PC-3 (cell line): ENCODE data around the gene PAX7.

Experiments used
- CTCF ChIP-seq: fragments of 300-600 bp; sonication (generic); conservative IDR thresholded peaks from 2 replicates; pipeline ENCODE4 v1.5.1; 2017; ENCODE audit warnings: antibody characterized with exemption, low read depth, mild to moderate bottlenecking, low read length
- EZH2phosphoT487 ChIP-seq: fragments of 300-600 bp; sonication (generic); IDR thresholded peaks from 2 replicates; pipeline ENCODE4 v1.6.1; 2018; ENCODE audit warnings: mild to moderate bottlenecking, antibody characterized with exemption, low read length, borderline replicate concordance

GRCh38 chr1:18781031-18781430, 150.4 kb downstream of the PAX7 start:
- TF ChIP-seq CTCF, result no peak
- TF ChIP-seq EZH2phosphoT487, result no peak
